Measurements from ENCODE around the gene PNKD. TPM values are rescaled to one million over a fixed set of nuclear protein-coding genes. Genes with fewer than 3 reads are reported as not detected.

PNKD gene
- total RNA-seq, 1 donor from 2014 or later, result 45.0 TPM

DNA sequence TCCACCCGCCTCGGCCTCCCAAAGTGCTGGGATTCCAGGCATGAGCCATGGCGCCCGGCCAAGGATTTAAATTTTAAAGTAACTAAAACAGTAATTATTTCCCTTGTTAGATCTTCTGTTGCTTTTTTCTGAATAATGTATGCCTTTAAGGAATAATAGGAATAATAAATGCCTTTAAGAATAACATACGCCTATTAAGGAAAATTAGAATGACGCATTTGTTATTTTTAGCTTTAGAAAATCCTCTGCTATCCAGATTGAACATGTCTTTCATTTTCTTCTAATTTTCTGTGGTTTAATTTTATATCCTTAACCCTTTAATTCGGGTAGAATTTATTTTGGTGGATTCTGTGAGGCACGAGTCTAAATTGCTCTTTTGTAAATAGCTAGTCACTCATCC lies 45.1 kb downstream of the PNKD start:
- DNase-seq (ENCODE audit: extremely low spot score, unreplicated experiment), result no peak
- H3K27me3 Mint-ChIP-seq (ENCODE audit: unreplicated experiment), result no peaks in the 10 kb centered on the region

DNA sequence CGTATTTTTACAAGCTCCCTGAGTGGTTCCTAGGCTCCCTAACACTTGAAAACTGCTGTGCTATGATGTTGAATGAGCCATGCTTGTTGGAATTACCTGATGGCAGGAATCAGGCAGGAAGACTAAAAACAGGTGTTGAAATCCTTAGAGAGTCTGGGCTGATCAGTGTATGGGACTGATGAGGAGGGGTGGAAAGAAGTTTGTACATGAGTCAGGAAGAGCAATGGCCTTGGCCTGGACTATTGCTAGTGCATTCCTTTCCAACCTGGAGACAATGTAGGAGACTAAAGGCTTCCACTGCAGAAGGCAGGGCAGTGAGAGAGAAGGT lies 46.9 kb downstream of the PNKD start:
- no peak overlapping the region for H3K4me3 Mint-ChIP-seq (ENCODE audit: unreplicated experiment)
- no peak for DNase-seq (ENCODE audit: extremely low spot score, unreplicated experiment)
- TF ChIP-seq, protein P1, sequence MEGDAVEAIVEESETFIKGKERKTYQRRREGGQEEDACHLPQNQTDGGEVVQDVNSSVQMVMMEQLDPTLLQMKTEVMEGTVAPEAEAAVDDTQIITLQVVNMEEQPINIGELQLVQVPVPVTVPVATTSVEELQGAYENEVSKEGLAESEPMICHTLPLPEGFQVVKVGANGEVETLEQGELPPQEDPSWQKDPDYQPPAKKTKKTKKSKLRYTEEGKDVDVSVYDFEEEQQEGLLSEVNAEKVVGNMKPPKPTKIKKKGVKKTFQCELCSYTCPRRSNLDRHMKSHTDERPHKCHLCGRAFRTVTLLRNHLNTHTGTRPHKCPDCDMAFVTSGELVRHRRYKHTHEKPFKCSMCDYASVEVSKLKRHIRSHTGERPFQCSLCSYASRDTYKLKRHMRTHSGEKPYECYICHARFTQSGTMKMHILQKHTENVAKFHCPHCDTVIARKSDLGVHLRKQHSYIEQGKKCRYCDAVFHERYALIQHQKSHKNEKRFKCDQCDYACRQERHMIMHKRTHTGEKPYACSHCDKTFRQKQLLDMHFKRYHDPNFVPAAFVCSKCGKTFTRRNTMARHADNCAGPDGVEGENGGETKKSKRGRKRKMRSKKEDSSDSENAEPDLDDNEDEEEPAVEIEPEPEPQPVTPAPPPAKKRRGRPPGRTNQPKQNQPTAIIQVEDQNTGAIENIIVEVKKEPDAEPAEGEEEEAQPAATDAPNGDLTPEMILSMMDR (IDR thresholded peaks at IDR 0.05), result no peak
- H3K4me1 Mint-ChIP-seq (ENCODE audit: unreplicated experiment), result peaks cover 8% of the 10 kb centered on the region
- no peaks in the 10 kb centered on the region for H3K9me3 Mint-ChIP-seq (ENCODE audit: unreplicated experiment)
- H3K27me3 Mint-ChIP-seq (ENCODE audit: unreplicated experiment), result no peaks in the 10 kb centered on the region
- H3K27ac Mint-ChIP-seq (ENCODE audit: unreplicated experiment), result no peak overlapping the region
- H3K36me3 Mint-ChIP-seq (ENCODE audit: unreplicated experiment), result no peaks in the 10 kb centered on the region

More for the DNA sequence above, 45.1 kb downstream of the PNKD start:
- Mint-ChIP-seq H3K4me1 (ENCODE audit: unreplicated experiment) (peaks cover 3% of the 10 kb centered on the region), H3K4me3 (ENCODE audit: unreplicated experiment) (no peak overlapping the region), H3K9me3 (ENCODE audit: unreplicated experiment) (no peaks in the 10 kb centered on the region), H3K36me3 (ENCODE audit: unreplicated experiment) (no peaks in the 10 kb centered on the region), H3K27ac (ENCODE audit: unreplicated experiment) (no peak overlapping the region)
- TF ChIP-seq, protein P1 (IDR thresholded peaks at IDR 0.05), result no peak

DNA sequence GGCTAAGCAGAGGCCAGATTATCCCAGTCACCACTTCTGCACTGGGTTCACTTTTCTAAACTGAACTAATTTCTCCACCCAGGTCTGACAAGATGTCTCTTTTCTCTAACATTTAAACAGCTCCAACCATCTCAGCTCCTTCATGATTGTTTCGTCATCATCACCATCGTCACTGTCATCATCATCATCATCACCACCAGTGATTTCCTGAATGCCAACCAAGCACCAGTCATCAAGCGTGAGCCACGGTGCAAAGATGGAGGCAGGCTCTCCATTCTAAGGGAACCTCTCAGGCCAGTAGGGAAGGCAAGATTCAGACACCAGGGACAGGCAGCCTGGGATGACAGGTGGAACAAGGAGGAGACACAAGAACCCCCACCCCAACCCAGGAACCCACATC lies 47.5 kb downstream of the PNKD start:
- Mint-ChIP-seq H3K27me3 (ENCODE audit: unreplicated experiment) (no peaks in the 10 kb centered on the region), H3K4me3 (ENCODE audit: unreplicated experiment) (no peak overlapping the region), H3K9me3 (ENCODE audit: unreplicated experiment) (no peaks in the 10 kb centered on the region), H3K36me3 (ENCODE audit: unreplicated experiment) (no peaks in the 10 kb centered on the region), H3K27ac (ENCODE audit: unreplicated experiment) (no peak overlapping the region), H3K4me1 (ENCODE audit: unreplicated experiment) (peaks cover 13% of the 10 kb centered on the region)
- no peak for DNase-seq (ENCODE audit: extremely low spot score, unreplicated experiment)
- TF ChIP-seq, protein P1 (IDR thresholded peaks at IDR 0.05), result no peak

DNA sequence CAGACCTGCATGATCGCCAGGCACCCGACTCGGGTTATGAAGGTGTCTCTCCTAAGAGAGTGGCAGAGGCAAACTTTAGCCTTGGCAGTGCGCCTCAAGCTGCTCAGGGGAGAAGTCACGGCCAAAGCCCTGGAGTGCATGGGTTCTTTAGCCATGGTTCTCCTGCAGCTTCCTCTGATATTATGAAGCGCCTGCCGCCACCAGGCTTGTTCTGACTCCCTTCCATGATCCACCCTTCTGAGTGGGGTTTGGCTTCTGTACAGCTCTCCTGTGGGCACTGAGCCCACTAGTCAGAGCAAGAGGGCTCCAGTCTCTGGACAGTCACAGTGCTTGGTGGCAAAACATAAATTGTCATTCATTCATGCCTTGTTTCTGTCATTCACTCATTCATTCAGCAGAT lies 47.9 kb downstream of the PNKD start:
- Mint-ChIP-seq H3K27ac (ENCODE audit: unreplicated experiment) (no peak overlapping the region), H3K36me3 (ENCODE audit: unreplicated experiment) (no peaks in the 10 kb centered on the region), H3K4me1 (ENCODE audit: unreplicated experiment) (peaks cover 13% of the 10 kb centered on the region), H3K9me3 (ENCODE audit: unreplicated experiment) (no peaks in the 10 kb centered on the region), H3K4me3 (ENCODE audit: unreplicated experiment) (no peak overlapping the region), H3K27me3 (ENCODE audit: unreplicated experiment) (no peaks in the 10 kb centered on the region)
- no peak for DNase-seq (ENCODE audit: extremely low spot score, unreplicated experiment)
- TF ChIP-seq, protein P1 (IDR thresholded peaks at IDR 0.05), result no peak

DNA sequence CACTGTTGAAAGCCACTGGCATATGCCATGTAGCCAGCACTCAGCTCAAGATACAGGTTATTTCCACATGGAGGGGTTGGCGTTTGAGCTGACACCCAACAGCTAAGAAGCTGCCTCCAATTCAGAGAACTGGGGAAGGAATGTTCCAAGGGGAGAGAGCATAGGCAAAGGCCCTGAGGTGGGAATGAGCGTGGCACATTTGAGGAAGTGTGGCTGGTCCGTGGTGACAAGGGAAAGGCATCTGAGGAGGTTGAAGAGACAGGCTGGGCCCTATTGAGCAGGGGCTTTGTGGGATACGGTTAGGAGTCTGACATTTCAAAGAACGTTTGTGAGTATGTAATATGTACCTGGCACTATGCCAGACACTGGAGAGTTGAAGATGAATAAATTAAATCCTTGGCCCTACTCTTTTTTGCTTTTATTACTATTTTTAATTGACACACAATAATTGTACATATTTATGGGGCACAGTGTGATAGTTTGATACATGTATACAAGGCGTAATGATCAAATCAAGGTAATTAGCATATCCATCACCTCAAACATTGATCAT lies 49.6 kb downstream of the PNKD start:
- H3K4me1 Mint-ChIP-seq (ENCODE audit: unreplicated experiment), result peaks cover 27% of the 10 kb centered on the region
- H3K36me3 Mint-ChIP-seq (ENCODE audit: unreplicated experiment), result no peaks in the 10 kb centered on the region
- no peak overlapping the region for H3K4me3 Mint-ChIP-seq (ENCODE audit: unreplicated experiment)
- no peaks in the 10 kb centered on the region for H3K27me3 Mint-ChIP-seq (ENCODE audit: unreplicated experiment)
- H3K9me3 Mint-ChIP-seq (ENCODE audit: unreplicated experiment), result no peaks in the 10 kb centered on the region
- no peak overlapping the region for H3K27ac Mint-ChIP-seq (ENCODE audit: unreplicated experiment)
- no peak for DNase-seq (ENCODE audit: extremely low spot score, unreplicated experiment)
- TF ChIP-seq, protein P1 (IDR thresholded peaks at IDR 0.05), result no peak
